Thyroid gland (tissue), 4 donors: ENCODE results near the gene SAP30BP.

ENCODE experiments used
- CTCF ChIP-seq, 6 experiments: fragments of 200-600 bp in 3 of 6; fragments of 450-650 bp in 3 of 6; sonication (generic) in 3 of 6; IDR thresholded peaks; one replicate each; pipeline ENCODE4 v1.5.1; 2016 to 2019; ENCODE audit warnings: antibody characterized with exemption in 6 of 6, mild to moderate bottlenecking in 2 of 6, inconsistent platforms in 1 of 6, moderate library complexity in 1 of 6
- POLR2A ChIP-seq, 2 donors: fragments of 450-650 bp; IDR thresholded peaks; one replicate each; pipeline ENCODE4 v1.6.1; 2017; ENCODE audit warnings: antibody characterized with exemption in 2 of 2, mild to moderate bottlenecking in 2 of 2, moderate library complexity in 1 of 2

GRCh38 chr17:75739174-75739573 is 72.0 kb downstream of the SAP30BP start:
- TF ChIP-seq CTCF (IDR thresholded peaks at IDR 0.05) (no peak), POLR2A (IDR thresholded peaks at IDR 0.05) (no peak)
